ENCODE data around the gene CHKA.

GRCh38 chr11:68012843-68013610 lies 108.2 kb downstream of the CHKA start:
- TF ChIP-seq EZH2 (IDR thresholded peaks at IDR 0.05) (no peak), POLR2AphosphoS5 (IDR thresholded peaks at IDR 0.05; ENCODE audit: borderline replicate concordance, low read depth, low read length) (no peak), FOXP2 (optimal IDR thresholded peaks at IDR 0.05; ENCODE audit: control extremely low read depth, extremely low read length, insufficient read depth) (no peak)

All from SK-N-MC (cell line).